HepG2 (cell line): Measurements from ENCODE around the gene PPM1H. TPM values are rescaled to one million over a fixed set of nuclear protein-coding genes. Genes with fewer than 3 reads are reported as not detected.
A peak's percentile ranks its signal among the peaks of the same experiment; 100 is the strongest.

Experiments
- BCL6 ChIP-seq: IDR thresholded peaks from 2 replicates; pipeline ENCODE4 v1.6.1; 2016; ENCODE audit warnings: missing genetic modification reagents, missing compliant biosample characterization
- FLYWCH1 ChIP-seq: sonication (generic); formaldehyde crosslinking; IDR thresholded peaks from 2 replicates; pipeline ENCODE4 v1.8.1; 2023; ENCODE audit warnings: mild to moderate bottlenecking, missing genetic modification reagents
- KAT7 ChIP-seq: IDR thresholded peaks from 2 replicates; pipeline ENCODE4 v1.6.1; 2018; ENCODE audit warnings: borderline replicate concordance, missing compliant biosample characterization
- KDM2A ChIP-seq: sonication (generic); formaldehyde crosslinking; IDR thresholded peaks from 2 replicates; pipeline ENCODE4 v1.4.0; 2020; ENCODE audit warnings: low read depth, missing genetic modification reagents, borderline replicate concordance
- KDM4B ChIP-seq: sonication (generic); formaldehyde crosslinking; IDR thresholded peaks from 2 replicates; pipeline ENCODE4 v1.4.0; 2020; ENCODE audit warnings: missing genetic modification reagents
- MAFF ChIP-seq: IDR thresholded peaks from 2 replicates; pipeline ENCODE4 v1.6.1; 2011; ENCODE audit warnings: low read depth, low read length, improper control_type of control experiment
- NRL ChIP-seq: sonication (generic); formaldehyde crosslinking; IDR thresholded peaks from 2 replicates; pipeline ENCODE4 v1.5.0; 2020; ENCODE audit warnings: missing genetic modification reagents, mild to moderate bottlenecking, moderate library complexity, borderline replicate concordance
- RAD51 ChIP-seq: fragments of 450-650 bp; IDR thresholded peaks from 2 replicates; pipeline ENCODE4 v1.6.1; 2016; ENCODE audit warnings: borderline replicate concordance
- SP5 ChIP-seq: IDR thresholded peaks from 2 replicates; pipeline ENCODE4 v1.6.1; 2016; ENCODE audit warnings: low read depth, borderline replicate concordance
- ZMYM3 ChIP-seq: sonication (generic); formaldehyde crosslinking; IDR thresholded peaks from 2 replicates; pipeline ENCODE4 v1.5.1; 2020; ENCODE audit warnings: mild to moderate bottlenecking, missing genetic modification reagents
- ZNF251 ChIP-seq: sonication (generic); formaldehyde crosslinking; IDR thresholded peaks from 2 replicates; pipeline ENCODE4 v1.9.0; 2021; ENCODE audit warnings: mild to moderate bottlenecking, missing genetic modification reagents
- ZNF3 ChIP-seq: IDR thresholded peaks from 2 replicates; pipeline ENCODE4 v1.7.0; 2017; ENCODE audit warnings: inconsistent platforms
- ZNF33B ChIP-seq: sonication (generic); formaldehyde crosslinking; IDR thresholded peaks from 2 replicates; pipeline ENCODE4 v1.5.1; 2020; ENCODE audit warnings: mild to moderate bottlenecking, missing genetic modification reagents
- ZNF354B ChIP-seq: sonication (generic); formaldehyde crosslinking; IDR thresholded peaks from 2 replicates; pipeline ENCODE4 v1.8.0; 2022; ENCODE audit warnings: mild to moderate bottlenecking, missing genetic modification reagents
- ZNF430 ChIP-seq: sonication (generic); formaldehyde crosslinking; IDR thresholded peaks from 2 replicates; pipeline ENCODE4 v1.9.0; 2021; ENCODE audit warnings: mild to moderate bottlenecking, missing genetic modification reagents
- ZNF720 ChIP-seq: sonication (generic); formaldehyde crosslinking; IDR thresholded peaks from 2 replicates; pipeline ENCODE4 v1.4.0; 2020; ENCODE audit warnings: missing genetic modification reagents
- polyA plus RNA-seq, 8 experiments: library from polyadenylated mRNA; depleted of rRNA in 3 of 8; stranded (reverse) in 7 of 8; unstranded in 1 of 8; fragments of >200 nt; fragmentation: Illumina TruSeq in 4 of 8; extraction: Trizol in 4 of 8; gene quantifications; 2 replicates each; pipeline versions ENCODE4 v1.2.1 to v1.2.3, GENCODE V29; 2011 to 2016; ENCODE audit warnings: low read depth in 4 of 8, missing spikeins in 1 of 8, mixed read lengths in 1 of 8; ENCODE audit not compliant: insufficient read depth in 1 of 8
- total RNA-seq, 5 experiments: library from RNA; depleted of rRNA; stranded (reverse); fragments of >200 nt; fragmentation: Illumina TruSeq; extraction: Trizol; gene quantifications; 2 replicates each; pipeline ENCODE4 v1.2.3, GENCODE V29; 2016; ENCODE audit warnings: low read depth in 1 of 5
- TF ChIP-seq, protein P1 (sequence below): sonication (generic); formaldehyde crosslinking; conservative IDR thresholded peaks from 2 replicates; pipeline ENCODE4 v1.4.0; 2020; ENCODE audit warnings: missing genetic modification reagents
- TF ChIP-seq, protein P2 (sequence below): sonication (generic); formaldehyde crosslinking; IDR thresholded peaks from one replicate; pipeline ENCODE4 v1.5.1; 2020; ENCODE audit warnings: mild to moderate bottlenecking, missing genetic modification reagents; ENCODE audit errors: not compliant biosample characterization
- TF ChIP-seq, protein P3 (sequence below): sonication (generic); formaldehyde crosslinking; IDR thresholded peaks from 2 replicates; pipeline ENCODE4 v1.5.1; 2020; ENCODE audit warnings: missing genetic modification reagents, mild to moderate bottlenecking, borderline replicate concordance

Gene PPM1H
- total and polyA plus RNA-seq, 2 of the 13 experiments (the other 11 are each of a cell fraction or from before 2014, with no cell fraction given): 29.1 to 38.1 TPM

DNA sequence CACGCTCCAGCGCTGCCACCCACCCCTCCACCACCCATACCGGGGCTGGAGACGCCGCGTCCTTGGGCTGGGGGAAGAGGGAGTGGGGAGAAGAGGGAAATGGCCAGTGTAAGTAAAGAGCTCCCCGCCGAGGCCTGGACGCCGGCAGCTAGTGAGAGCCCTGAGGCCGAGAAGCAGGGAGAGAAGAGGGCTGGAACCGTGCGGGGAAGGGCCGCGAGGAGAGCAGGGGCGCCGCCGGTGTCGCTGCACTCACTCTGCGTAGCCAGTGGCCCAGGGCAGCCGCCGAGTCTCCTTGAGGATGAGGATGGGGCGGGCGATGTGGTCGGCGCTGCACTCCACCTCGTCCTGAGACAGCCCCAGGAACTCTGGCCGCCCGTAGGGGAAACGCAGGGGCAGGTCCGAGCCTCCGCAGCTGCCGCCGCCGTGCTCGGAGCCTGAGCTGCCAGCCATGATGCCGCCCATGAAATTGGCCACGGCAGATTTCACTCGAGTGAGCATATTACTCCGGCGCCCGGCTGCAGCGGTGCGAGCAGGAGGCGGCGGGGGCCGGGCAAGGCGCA lies 631 bp downstream of the PPM1H start (continued):
- TF ChIP-seq ZNF720 (CRISPR knock-in tag) (no peak), ZNF354B (no peak), ZNF3 (no peak), KDM2A (no peak), KDM4B (CRISPR knock-in tag) (no peak), ZNF33B (CRISPR knock-in tag) (no peak), RAD51 (no peak), FLYWCH1 (CRISPR knock-in tag) (no peak), MAFF (no peak), NRL (no peak), ZMYM3 (CRISPR knock-in tag) (peak; percentile 77), BCL6 (CRISPR knock-in tag) (no peak), ZNF430 (CRISPR knock-in tag) (no peak), SP5 (CRISPR knock-in tag) (no peak), KAT7 (CRISPR knock-in tag) (peak; percentile 18; the same call in 1 of the 2 replicates), ZNF251 (CRISPR knock-in tag) (no peak)
- TF ChIP-seq, protein P1, sequence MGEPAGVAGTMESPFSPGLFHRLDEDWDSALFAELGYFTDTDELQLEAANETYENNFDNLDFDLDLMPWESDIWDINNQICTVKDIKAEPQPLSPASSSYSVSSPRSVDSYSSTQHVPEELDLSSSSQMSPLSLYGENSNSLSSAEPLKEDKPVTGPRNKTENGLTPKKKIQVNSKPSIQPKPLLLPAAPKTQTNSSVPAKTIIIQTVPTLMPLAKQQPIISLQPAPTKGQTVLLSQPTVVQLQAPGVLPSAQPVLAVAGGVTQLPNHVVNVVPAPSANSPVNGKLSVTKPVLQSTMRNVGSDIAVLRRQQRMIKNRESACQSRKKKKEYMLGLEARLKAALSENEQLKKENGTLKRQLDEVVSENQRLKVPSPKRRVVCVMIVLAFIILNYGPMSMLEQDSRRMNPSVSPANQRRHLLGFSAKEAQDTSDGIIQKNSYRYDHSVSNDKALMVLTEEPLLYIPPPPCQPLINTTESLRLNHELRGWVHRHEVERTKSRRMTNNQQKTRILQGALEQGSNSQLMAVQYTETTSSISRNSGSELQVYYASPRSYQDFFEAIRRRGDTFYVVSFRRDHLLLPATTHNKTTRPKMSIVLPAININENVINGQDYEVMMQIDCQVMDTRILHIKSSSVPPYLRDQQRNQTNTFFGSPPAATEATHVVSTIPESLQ: no peak
- TF ChIP-seq, protein P2, sequence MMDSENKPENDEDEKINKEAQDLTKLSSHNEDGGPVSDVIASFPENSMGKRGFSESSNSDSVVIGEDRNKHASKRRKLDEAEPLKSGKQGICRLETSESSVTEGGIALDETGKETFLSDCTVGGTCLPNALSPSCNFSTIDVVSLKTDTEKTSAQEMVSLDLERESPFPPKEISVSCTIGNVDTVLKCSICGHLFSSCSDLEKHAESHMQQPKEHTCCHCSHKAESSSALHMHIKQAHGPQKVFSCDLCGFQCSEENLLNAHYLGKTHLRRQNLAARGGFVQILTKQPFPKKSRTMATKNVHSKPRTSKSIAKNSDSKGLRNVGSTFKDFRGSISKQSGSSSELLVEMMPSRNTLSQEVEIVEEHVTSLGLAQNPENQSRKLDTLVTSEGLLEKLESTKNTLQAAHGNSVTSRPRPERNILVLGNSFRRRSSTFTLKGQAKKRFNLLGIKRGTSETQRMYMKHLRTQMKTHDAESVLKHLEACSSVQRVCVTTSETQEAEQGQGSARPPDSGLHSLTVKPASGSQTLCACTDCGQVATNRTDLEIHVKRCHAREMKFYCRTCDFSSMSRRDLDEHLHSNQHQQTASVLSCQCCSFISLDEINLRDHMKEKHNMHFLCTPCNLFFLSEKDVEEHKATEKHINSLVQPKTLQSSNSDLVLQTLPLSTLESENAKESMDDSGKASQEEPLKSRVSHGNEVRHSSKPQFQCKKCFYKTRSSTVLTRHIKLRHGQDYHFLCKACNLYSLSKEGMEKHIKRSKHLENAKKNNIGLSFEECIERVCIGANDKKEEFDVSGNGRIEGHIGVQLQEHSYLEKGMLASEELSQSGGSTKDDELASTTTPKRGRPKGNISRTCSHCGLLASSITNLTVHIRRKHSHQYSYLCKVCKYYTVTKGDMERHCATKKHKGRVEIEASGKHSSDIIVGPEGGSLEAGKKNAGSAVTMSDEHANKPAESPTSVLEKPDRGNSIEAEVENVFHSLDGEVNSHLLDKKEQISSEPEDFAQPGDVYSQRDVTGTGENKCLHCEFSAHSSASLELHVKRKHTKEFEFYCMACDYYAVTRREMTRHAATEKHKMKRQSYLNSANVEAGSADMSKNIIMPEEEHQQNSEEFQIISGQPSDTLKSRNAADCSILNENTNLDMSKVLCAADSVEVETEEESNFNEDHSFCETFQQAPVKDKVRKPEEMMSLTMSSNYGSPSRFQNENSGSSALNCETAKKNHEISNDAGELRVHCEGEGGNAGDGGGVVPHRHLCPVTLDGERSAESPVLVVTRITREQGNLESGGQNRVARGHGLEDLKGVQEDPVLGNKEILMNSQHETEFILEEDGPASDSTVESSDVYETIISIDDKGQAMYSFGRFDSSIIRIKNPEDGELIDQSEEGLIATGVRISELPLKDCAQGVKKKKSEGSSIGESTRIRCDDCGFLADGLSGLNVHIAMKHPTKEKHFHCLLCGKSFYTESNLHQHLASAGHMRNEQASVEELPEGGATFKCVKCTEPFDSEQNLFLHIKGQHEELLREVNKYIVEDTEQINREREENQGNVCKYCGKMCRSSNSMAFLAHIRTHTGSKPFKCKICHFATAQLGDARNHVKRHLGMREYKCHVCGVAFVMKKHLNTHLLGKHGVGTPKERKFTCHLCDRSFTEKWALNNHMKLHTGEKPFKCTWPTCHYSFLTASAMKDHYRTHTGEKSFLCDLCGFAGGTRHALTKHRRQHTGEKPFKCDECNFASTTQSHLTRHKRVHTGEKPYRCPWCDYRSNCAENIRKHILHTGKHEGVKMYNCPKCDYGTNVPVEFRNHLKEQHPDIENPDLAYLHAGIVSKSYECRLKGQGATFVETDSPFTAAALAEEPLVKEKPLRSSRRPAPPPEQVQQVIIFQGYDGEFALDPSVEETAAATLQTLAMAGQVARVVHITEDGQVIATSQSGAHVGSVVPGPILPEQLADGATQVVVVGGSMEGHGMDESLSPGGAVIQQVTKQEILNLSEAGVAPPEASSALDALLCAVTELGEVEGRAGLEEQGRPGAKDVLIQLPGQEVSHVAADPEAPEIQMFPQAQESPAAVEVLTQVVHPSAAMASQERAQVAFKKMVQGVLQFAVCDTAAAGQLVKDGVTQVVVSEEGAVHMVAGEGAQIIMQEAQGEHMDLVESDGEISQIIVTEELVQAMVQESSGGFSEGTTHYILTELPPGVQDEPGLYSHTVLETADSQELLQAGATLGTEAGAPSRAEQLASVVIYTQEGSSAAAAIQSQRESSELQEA (CRISPR knock-in tag): peak; percentile 62
- TF ChIP-seq, protein P3, sequence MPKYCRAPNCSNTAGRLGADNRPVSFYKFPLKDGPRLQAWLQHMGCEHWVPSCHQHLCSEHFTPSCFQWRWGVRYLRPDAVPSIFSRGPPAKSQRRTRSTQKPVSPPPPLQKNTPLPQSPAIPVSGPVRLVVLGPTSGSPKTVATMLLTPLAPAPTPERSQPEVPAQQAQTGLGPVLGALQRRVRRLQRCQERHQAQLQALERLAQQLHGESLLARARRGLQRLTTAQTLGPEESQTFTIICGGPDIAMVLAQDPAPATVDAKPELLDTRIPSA (CRISPR knock-in tag): no peak; the same call in 1 of the 2 replicates
